NOMO-1 treated with DMSO at 0.1 percent for 48 hours (cell line): ENCODE data around the gene MRPS16.

Experiments
- DNase-seq: peaks from one replicate; lab custom pipeline; 2025; ENCODE audit not compliant: unreplicated experiment; lab: John Stamatoyannopoulos, UW

The MRPS16 gene

GRCh38 chr10:73205081-73205480 is 47.4 kb downstream of the MRPS16 start:
- DNase-seq, result no peak
